HepG2 (cell line): Measurements from ENCODE around the gene RIOK3. TPM values are rescaled to one million over a fixed set of nuclear protein-coding genes. Genes with fewer than 3 reads are reported as not detected.

ENCODE experiments used
- ATAC-seq: fragments of 200-7000 bp; cut with Tn5 transposase; 3 replicates; pipeline ENCODE4 v1.9.1; 2020; ENCODE audit warnings: mild to moderate bottlenecking, moderate library complexity
- BruUV-seq: library from RNA; stranded (reverse); fragments of 400-500 nt; replicated peaks from 2 replicates; lab custom pipeline; 2021; lab: Mats Ljungman, UMichigan
- CTCF ChIA-PET: fragments of 300-600 bp; formaldehyde crosslinking; extraction: SDS; loops from one replicate; lab custom pipeline; 2021; ENCODE audit warnings: low total read pairs, inconsistent platforms, low intra/inter-chr PET ratio; lab: Yijun Ruan, JAX
- POLR2A ChIA-PET: fragments of 350-600 bp; sonication (Branson Sonifier 250); formaldehyde crosslinking; loops from one replicate; lab custom pipeline; 2020; ENCODE audit warnings: antibody characterized with exemption, inconsistent platforms; lab: Yijun Ruan, JAX
- DNase-seq: peaks from one replicate; pipeline ENCODE4 v3.0.0-alpha.2; 2015; ENCODE audit warnings: low spot score
- FAIRE-seq: peaks from 3 replicates; lab custom pipeline; 2011; peaks lifted over from hg19 to GRCh38; lab: Jason Lieb, UNC
- H2AFZ ChIP-seq: one replicate; pipeline ENCODE4 v1.6.1; 2011; ENCODE audit warnings: low read length, inconsistent platforms
- H3K27ac ChIP-seq: fragments of 300-600 bp; 3 replicates; pipeline ENCODE4 v1.8.0; 2011; ENCODE audit warnings: mixed run types, mild to moderate bottlenecking, mixed read lengths, low read length, inconsistent platforms; ENCODE audit not compliant: insufficient read depth; ENCODE audit errors: extremely low read length
- H3K27me3 ChIP-seq, 2 experiments: fragments of 200-600 bp in 1 of 2; 2 replicates in 1 of 2; 3 replicates in 1 of 2; pipeline versions ENCODE4 v1.6.0 to v1.8.0; 2011; ENCODE audit warnings: low read length in 2 of 2, mild to moderate bottlenecking in 2 of 2, moderate library complexity in 2 of 2, inconsistent platforms in 1 of 2; ENCODE audit not compliant: insufficient read depth in 2 of 2, control insufficient read depth in 1 of 2
- H3K36me3 ChIP-seq, 2 experiments: fragments of 200-600 bp in 1 of 2; replicated peaks in 1 of 2; 2 replicates in 1 of 2; 3 replicates in 1 of 2; pipeline versions ENCODE4 v1.5.1 to v1.8.0; 2011; ENCODE audit warnings: low read length in 2 of 2, inconsistent platforms in 1 of 2; ENCODE audit not compliant: insufficient read depth in 2 of 2, control insufficient read depth in 1 of 2
- H3K4me1 ChIP-seq: 2 replicates; pipeline ENCODE4 v1.5.1; 2012; ENCODE audit warnings: low read length, inconsistent platforms; ENCODE audit not compliant: insufficient read depth
- H3K4me2 ChIP-seq: 2 replicates; pipeline ENCODE4 v1.6.0; 2011; ENCODE audit warnings: low read depth, low read length, inconsistent platforms
- H3K4me3 ChIP-seq, 3 experiments: fragments of 200-600 bp in 1 of 3; sonication (generic), shearing (Covaris generic) in 1 of 3; replicated peaks in 1 of 3; 2 replicates each; pipeline ENCODE4 v1.5.1; 2011 to 2016; ENCODE audit warnings: low read length in 3 of 3, inconsistent platforms in 2 of 3, low read depth in 2 of 3, mild to moderate bottlenecking in 2 of 3, control low read depth in 1 of 3, mixed read lengths in 1 of 3; ENCODE audit not compliant: insufficient read depth in 1 of 3
- H3K79me2 ChIP-seq: one replicate; pipeline ENCODE4 v1.6.1; 2011; ENCODE audit warnings: low read length, inconsistent platforms; ENCODE audit not compliant: insufficient read depth
- H3K9ac ChIP-seq: 2 replicates; pipeline ENCODE4 v1.6.0; 2011; ENCODE audit warnings: mild to moderate bottlenecking, low read depth, low read length, inconsistent platforms; ENCODE audit not compliant: insufficient read depth
- H3K9me3 ChIP-seq: 2 replicates; pipeline ENCODE4 v1.5.1; 2012; ENCODE audit warnings: mild to moderate bottlenecking, low read length
- H4K20me1 ChIP-seq: 2 replicates; pipeline ENCODE4 v1.6.0; 2011; ENCODE audit warnings: inconsistent platforms, mild to moderate bottlenecking, low read length, moderate library complexity; ENCODE audit not compliant: insufficient read depth
- ATF3 ChIP-seq: sonication (generic); formaldehyde crosslinking; IDR thresholded peaks from 2 replicates; pipeline ENCODE4 v1.4.0; 2020; ENCODE audit warnings: missing genetic modification reagents
- CSRNP2 ChIP-seq: sonication (generic); formaldehyde crosslinking; conservative IDR thresholded peaks from 2 replicates; pipeline ENCODE4 v1.8.0; 2022; ENCODE audit warnings: low read depth, missing genetic modification reagents
- KDM6A ChIP-seq: IDR thresholded peaks from 2 replicates; pipeline ENCODE4 v1.6.1; 2016; ENCODE audit warnings: low read depth
- KLF16 ChIP-seq, 2 experiments: sonication (generic) in 1 of 2; formaldehyde crosslinking in 1 of 2; IDR thresholded peaks; 2 replicates each; pipeline versions ENCODE4 v1.6.1 to v1.8.0; 2016 to 2023; ENCODE audit warnings: missing genetic modification reagents in 2 of 2, missing compliant biosample characterization in 1 of 2
- KLF6 ChIP-seq: IDR thresholded peaks from 2 replicates; pipeline ENCODE4 v1.8.0; 2016; ENCODE audit warnings: missing biosample characterization, missing genetic modification reagents
- MATR3 ChIP-seq: sonication (generic); formaldehyde crosslinking; IDR thresholded peaks from 2 replicates; pipeline ENCODE4 v1.4.0; 2020; ENCODE audit warnings: missing genetic modification reagents
- NR2F6 ChIP-seq, 2 experiments: IDR thresholded peaks; 2 replicates each; pipeline ENCODE4 v1.6.1; 2016; ENCODE audit warnings: antibody characterized with exemption in 1 of 2, mild to moderate bottlenecking in 1 of 2
- RELA ChIP-seq: sonication (generic); formaldehyde crosslinking; IDR thresholded peaks from 2 replicates; pipeline ENCODE4 v1.4.0; 2020; ENCODE audit warnings: missing genetic modification reagents
- SKIL ChIP-seq: sonication (generic); formaldehyde crosslinking; IDR thresholded peaks from 2 replicates; pipeline ENCODE4 v1.8.0; 2022; ENCODE audit warnings: missing genetic modification reagents, mild to moderate bottlenecking, moderate library complexity, borderline replicate concordance
- STAT5B ChIP-seq: sonication (generic); formaldehyde crosslinking; IDR thresholded peaks from 2 replicates; pipeline ENCODE4 v1.4.0; 2020; ENCODE audit warnings: missing genetic modification reagents
- WIZ ChIP-seq: sonication (generic); formaldehyde crosslinking; IDR thresholded peaks from 2 replicates; pipeline ENCODE4 v1.5.1; 2020; ENCODE audit warnings: mild to moderate bottlenecking, missing genetic modification reagents
- ZFAT ChIP-seq: sonication (generic); formaldehyde crosslinking; conservative IDR thresholded peaks from 2 replicates; pipeline ENCODE4 v1.8.1; 2023; ENCODE audit warnings: missing genetic modification reagents, inconsistent platforms
- ZIK1 ChIP-seq: sonication (generic); formaldehyde crosslinking; IDR thresholded peaks from 2 replicates; pipeline ENCODE4 v1.5.0; 2020; ENCODE audit warnings: mild to moderate bottlenecking, low read depth, missing genetic modification reagents, borderline replicate concordance
- ZNF234 ChIP-seq: sonication (generic); formaldehyde crosslinking; conservative IDR thresholded peaks from 2 replicates; pipeline ENCODE4 v1.5.1; 2020; ENCODE audit warnings: mild to moderate bottlenecking, missing genetic modification reagents
- ZNF260 ChIP-seq: sonication (generic); formaldehyde crosslinking; IDR thresholded peaks from 2 replicates; pipeline ENCODE4 v1.4.0; 2020; ENCODE audit warnings: missing genetic modification reagents, low read depth, mild to moderate bottlenecking, borderline replicate concordance
- ZNF3 ChIP-seq: IDR thresholded peaks from 2 replicates; pipeline ENCODE4 v1.7.0; 2017; ENCODE audit warnings: inconsistent platforms
- ZNF33A ChIP-seq: sonication (generic); formaldehyde crosslinking; IDR thresholded peaks from 2 replicates; pipeline ENCODE4 v1.5.1; 2020; ENCODE audit warnings: missing genetic modification reagents, mild to moderate bottlenecking, moderate library complexity, borderline replicate concordance
- ZNF556 ChIP-seq: sonication (generic); formaldehyde crosslinking; IDR thresholded peaks from 2 replicates; pipeline ENCODE4 v1.4.0; 2020; ENCODE audit warnings: mild to moderate bottlenecking, missing genetic modification reagents, borderline replicate concordance
- ZSCAN12 ChIP-seq: sonication (generic); formaldehyde crosslinking; IDR thresholded peaks from 2 replicates; pipeline ENCODE4 v1.9.0; 2021; ENCODE audit warnings: mild to moderate bottlenecking, missing genetic modification reagents
- WGBS: methylation state at CpG from one replicate; pipeline ENCODE4 v1.1.6; 2017; ENCODE audit warnings: low lambda C conversion rate; 5-methylcytosine and 5-hydroxymethylcytosine counted together
- in situ Hi-C: cut with HindIII; loops from 2 replicates; pipeline ENCODE4 v1.10.0; 2017; ENCODE audit warnings: low pct_unique_long_range_greater_than_20kb; ENCODE audit not compliant: extremely low pct_ligation_motif_present
- intact Hi-C: fragments of 100-400 bp; cut with micrococcal nuclease; formaldehyde crosslinking; loops from one replicate; pipeline ENCODE4 v1.10.0; 2022; ENCODE audit not compliant: unreplicated experiment
- polyA plus RNA-seq, 8 experiments: library from polyadenylated mRNA; depleted of rRNA in 3 of 8; stranded (reverse) in 7 of 8; unstranded in 1 of 8; fragments of >200 nt; fragmentation: Illumina TruSeq in 4 of 8; extraction: Trizol in 4 of 8; gene quantifications; 2 replicates each; pipeline versions ENCODE4 v1.2.1 to v1.2.3, GENCODE V29; 2011 to 2016; ENCODE audit warnings: low read depth in 4 of 8, missing spikeins in 1 of 8, mixed read lengths in 1 of 8; ENCODE audit not compliant: insufficient read depth in 1 of 8
- total RNA-seq, 5 experiments: library from RNA; depleted of rRNA; stranded (reverse); fragments of >200 nt; fragmentation: Illumina TruSeq; extraction: Trizol; gene quantifications; 2 replicates each; pipeline ENCODE4 v1.2.3, GENCODE V29; 2016; ENCODE audit warnings: low read depth in 1 of 5
- TF ChIP-seq, protein P1 (sequence below): sonication (generic); formaldehyde crosslinking; IDR thresholded peaks from 2 replicates; pipeline ENCODE4 v1.8.0; 2022; ENCODE audit warnings: mild to moderate bottlenecking, missing genetic modification reagents, borderline replicate concordance

RIOK3 gene
- total and polyA plus RNA-seq, 2 of the 13 experiments (the other 11 are each of a cell fraction or from before 2014, with no cell fraction given), result 26.7 to 36.0 TPM

DNA sequence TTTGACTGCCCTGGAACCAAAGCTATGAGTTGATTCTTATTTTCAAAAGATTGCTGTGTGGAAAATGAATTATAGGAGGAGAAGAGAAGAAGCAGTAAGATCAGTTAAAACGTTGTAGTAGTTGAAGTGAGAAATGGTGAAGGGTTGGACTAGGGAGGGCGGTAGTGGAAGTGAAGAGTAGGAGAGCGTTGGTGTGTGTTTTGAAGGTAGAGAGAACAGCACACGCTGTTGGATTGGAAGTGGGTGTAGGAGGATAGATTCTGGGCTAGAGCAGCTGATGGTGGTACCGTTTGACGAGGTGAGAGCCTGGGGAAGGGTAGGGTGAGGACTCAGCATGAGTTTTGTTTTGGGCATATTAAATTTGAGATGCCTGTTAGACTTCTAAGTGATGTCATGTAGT is 18.4 kb downstream of the RIOK3 start:
- no TSS peak for BruUV-seq
- no peak for ATAC-seq
- H3K27ac ChIP-seq, result no peak overlapping the region
- ChIA-PET POLR2A (no interaction called here), CTCF (no interaction called here)
- no peak overlapping the region for H2AFZ ChIP-seq
- no peak overlapping the region for H3K9ac ChIP-seq
- no peaks in the 10 kb centered on the region for H4K20me1 ChIP-seq
- no peaks in the 10 kb centered on the region; a peak in 1 of 5 replicates for H3K27me3 ChIP-seq
- intact Hi-C loops, result no loop called here
- no peak overlapping the region for H3K4me3 ChIP-seq
- TF ChIP-seq ZNF33A (CRISPR knock-in tag) (no peak), CSRNP2 (CRISPR knock-in tag) (no peak), KDM6A (no peak), ZNF234 (CRISPR knock-in tag) (no peak), ZIK1 (CRISPR knock-in tag) (no peak), ATF3 (CRISPR knock-in tag) (no peak), SKIL (CRISPR knock-in tag) (no peak), ZFAT (CRISPR knock-in tag) (no peak), ZNF3 (no peak), KLF16 (CRISPR knock-in tag; IDR thresholded peaks at IDR 0.05) (no peak), ZNF556 (no peak), RELA (CRISPR knock-in tag) (no peak), ZSCAN12 (CRISPR knock-in tag) (no peak), NR2F6 (IDR thresholded peaks at IDR 0.05) (no peak), NR2F6 (CRISPR knock-in tag; IDR thresholded peaks at IDR 0.05) (no peak), ZNF260 (CRISPR knock-in tag) (no peak), KLF6 (CRISPR knock-in tag) (no peak), STAT5B (CRISPR knock-in tag) (no peak), WIZ (no peak), MATR3 (CRISPR knock-in tag) (no peak)
- TF ChIP-seq, protein P1, sequence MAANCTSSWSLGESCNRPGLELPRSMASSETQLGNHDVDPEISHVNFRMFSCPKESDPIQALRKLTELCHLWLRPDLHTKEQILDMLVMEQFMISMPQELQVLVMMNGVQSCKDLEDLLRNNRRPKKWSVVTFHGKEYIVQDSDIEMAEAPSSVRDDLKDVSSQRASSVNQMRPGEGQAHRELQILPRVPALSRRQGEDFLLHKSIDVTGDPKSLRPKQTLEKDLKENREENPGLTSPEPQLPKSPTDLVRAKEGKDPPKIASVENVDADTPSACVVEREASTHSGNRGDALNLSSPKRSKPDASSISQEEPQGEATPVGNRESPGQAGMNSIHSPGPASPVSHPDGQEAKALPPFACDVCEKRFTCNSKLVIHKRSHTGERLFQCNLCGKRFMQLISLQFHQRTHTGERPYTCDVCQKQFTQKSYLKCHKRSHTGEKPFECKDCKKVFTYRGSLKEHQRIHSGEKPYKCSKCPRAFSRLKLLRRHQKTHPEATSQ (CRISPR knock-in tag), result no peak
- no peaks in the 10 kb centered on the region for H3K79me2 ChIP-seq
- in situ Hi-C loops, result no loop called here
- H3K9me3 ChIP-seq, result no peaks in the 10 kb centered on the region
- H3K4me2 ChIP-seq, result no peak overlapping the region
- H3K36me3 ChIP-seq, result peaks cover 25 to 75% of the 10 kb centered on the region in 2 experiments
- no peaks in the 10 kb centered on the region for H3K4me1 ChIP-seq
- no peak for DNase-seq
- no peak for FAIRE-seq
- 94% methylated on average over 6 of the region's 6 CpGs for WGBS
